Measurements from ENCODE around the gene ATG10.

Gene ATG10

DNA sequence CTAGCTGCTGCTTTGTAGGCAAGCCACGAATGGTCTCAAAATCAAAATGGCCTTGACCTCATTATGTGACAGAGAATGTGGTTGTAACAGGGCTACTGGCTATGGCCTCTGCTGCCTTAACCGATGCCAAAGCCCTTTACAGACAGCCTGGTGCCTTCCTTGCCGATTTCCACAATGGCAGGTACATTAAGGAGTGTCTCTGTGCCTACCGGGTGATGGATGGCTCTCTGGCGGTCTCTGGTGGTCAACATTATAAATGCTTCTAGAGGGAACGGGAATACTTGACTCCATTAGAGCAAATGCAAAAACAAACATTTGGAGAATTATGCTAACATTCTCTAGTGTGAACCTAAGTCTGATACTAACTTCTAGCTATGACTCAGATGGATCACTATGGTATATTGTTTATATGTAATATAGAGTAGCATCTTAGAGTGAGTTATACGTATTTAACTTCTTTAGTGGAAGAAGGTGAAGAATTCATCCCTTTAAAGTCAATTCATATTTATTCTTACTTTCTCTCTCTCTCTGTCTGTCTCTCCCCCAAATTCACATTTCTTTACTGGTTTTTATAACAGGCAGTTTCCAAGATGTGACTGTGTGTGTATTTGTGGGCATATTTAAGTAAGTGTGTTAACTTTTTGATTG, 253.8 kb downstream of the ATG10 start:
- TF ChIP-seq, protein P1, sequence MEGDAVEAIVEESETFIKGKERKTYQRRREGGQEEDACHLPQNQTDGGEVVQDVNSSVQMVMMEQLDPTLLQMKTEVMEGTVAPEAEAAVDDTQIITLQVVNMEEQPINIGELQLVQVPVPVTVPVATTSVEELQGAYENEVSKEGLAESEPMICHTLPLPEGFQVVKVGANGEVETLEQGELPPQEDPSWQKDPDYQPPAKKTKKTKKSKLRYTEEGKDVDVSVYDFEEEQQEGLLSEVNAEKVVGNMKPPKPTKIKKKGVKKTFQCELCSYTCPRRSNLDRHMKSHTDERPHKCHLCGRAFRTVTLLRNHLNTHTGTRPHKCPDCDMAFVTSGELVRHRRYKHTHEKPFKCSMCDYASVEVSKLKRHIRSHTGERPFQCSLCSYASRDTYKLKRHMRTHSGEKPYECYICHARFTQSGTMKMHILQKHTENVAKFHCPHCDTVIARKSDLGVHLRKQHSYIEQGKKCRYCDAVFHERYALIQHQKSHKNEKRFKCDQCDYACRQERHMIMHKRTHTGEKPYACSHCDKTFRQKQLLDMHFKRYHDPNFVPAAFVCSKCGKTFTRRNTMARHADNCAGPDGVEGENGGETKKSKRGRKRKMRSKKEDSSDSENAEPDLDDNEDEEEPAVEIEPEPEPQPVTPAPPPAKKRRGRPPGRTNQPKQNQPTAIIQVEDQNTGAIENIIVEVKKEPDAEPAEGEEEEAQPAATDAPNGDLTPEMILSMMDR (conservative IDR thresholded peaks at IDR 0.05; ENCODE audit: low read depth) = peak; percentile 97
- H3K27ac ChIP-seq = no peak overlapping the region
- peak; percentile 78 for DNase-seq (ENCODE audit: low spot score)
- ChIA-PET POLR2A (ENCODE audit: low non-redundant PET) (no interaction called here), CTCF (interaction anchor here (0.5 to 1.8 kb wide), 14 partner anchors 9 to 896 kb away, joined by 3 to 9 read pairs (median 3); no protein-coding TSS in a partner anchor)

DNA sequence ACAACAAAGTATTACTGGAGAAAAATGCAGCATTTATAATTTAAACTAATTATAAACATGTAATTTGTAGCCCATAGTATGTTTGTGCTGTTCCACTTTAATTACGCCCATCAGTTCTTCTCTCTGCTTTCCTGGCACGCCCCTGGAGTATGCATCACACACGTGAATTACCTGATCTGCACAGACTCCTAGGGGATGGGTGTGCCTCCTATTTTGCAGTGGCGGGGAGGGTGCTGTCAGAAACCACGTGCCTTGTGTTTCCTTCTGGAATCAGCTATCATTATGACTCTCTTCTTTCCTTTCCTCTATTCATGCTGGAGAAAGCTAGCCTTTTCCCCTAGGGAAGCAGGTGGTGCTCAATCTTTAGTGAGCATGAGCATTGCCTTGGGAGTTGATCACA, 263.1 kb downstream of the ATG10 start:
- ChIA-PET POLR2A (ENCODE audit: low non-redundant PET) (no interaction called here), CTCF (interaction anchor here (0.6 to 1.1 kb wide), 2 partner anchors 9 to 869 kb away, joined by 4 to 5 read pairs; no protein-coding TSS in a partner anchor)
- DNase-seq (ENCODE audit: low spot score) = peak; percentile 45

DNA sequence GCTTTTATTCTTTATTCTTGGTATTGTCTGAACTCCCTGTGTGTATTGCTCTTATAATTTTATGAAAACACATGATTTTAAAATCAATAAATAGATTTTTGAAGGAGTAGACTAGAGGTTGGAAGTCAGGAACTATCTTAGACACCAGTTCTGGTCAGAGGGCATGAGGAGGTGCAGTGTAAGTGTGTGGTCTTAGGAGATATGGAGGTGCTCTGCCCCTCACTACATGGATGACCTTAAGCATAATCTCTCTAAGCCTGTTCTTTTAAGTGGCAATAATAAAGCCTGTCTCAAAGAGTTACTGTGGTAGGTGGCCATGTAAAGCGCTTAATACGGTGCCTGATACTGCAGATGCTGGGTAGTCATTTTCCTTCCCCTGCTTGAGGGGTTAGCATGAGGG, 272.3 kb downstream of the ATG10 start:
- TF ChIP-seq, protein P1 (conservative IDR thresholded peaks at IDR 0.05; ENCODE audit: low read depth) = no peak
- ChIA-PET CTCF (no interaction called here), POLR2A (ENCODE audit: low non-redundant PET) (no interaction called here)
- no peak for DNase-seq (ENCODE audit: low spot score)
- H3K27ac ChIP-seq = no peak overlapping the region

More for the DNA sequence above, 263.1 kb downstream of the ATG10 start:
- no peak overlapping the region for H3K27ac ChIP-seq
- TF ChIP-seq, protein P1 (conservative IDR thresholded peaks at IDR 0.05; ENCODE audit: low read depth) = no peak

DNA sequence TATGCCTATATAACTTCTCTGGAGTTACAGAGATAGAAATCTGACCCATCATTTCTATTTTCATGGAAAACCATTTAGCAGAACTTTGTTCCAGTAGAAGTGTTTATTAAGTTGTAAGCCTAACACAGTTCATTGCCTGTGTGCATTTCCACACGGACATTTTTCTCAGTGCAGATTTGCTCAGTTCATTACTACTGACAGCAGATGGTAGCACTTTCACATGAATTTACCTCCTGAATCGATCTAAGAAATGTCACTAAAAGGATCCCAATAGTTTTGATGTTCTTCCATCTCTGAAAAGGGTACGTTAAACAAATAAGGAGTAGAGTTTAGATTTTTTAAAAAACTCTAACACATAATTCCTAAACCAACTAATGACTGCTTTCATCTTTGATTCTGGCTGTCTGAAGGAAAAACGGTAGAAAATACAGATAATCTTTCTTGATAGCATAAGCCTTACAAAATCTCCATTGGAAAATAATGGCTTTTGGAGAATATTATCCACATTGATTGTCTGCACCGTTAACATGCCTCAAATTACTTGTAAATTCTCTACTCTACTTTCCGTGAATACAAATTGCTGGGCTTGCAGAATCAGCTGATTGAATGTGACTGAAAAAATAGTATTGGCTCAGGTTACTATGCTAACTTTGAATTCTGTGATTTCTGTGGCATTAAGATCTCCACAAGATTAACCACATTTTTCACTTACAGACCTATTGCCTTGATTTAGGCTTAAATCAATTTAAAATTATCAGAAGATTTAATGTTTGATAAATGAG, 273.2 kb downstream of the ATG10 start:
- POLR2A ChIA-PET (ENCODE audit: low non-redundant PET) = no interaction called here
- TF ChIP-seq, protein P1 (conservative IDR thresholded peaks at IDR 0.05; ENCODE audit: low read depth) = no peak
- DNase-seq (ENCODE audit: low spot score) = no peak
- CTCF ChIA-PET = no interaction called here
- H3K27ac ChIP-seq = no peak overlapping the region

DNA sequence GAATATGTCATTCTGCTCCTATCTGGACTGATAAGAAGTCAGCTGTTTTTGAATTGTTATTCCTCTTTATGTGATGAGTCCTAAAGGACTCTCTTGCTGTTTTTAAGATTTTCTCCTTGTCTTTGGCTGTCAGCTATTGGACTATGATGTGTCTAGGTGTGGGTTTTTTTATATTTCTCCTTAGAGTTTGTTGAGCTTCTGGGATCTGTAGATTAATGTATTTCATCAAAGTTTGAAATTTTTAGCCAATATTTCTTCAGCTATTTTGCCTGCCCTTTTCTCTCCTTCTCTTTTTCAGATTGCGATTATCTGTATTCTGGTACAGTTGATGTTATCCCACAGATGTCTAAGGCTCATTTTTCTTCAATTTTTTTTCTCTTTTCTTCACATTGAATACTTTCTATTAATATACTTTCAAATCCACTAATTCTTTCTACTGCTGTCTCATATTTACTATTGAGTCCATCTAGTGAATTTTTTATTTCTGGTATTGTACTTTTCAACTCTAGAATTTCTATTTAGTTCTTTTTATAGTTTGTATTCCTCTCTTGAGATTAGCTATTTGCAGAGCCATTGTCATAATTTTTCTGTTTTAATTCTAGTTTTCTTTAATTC, 275.2 kb downstream of the ATG10 start:
- ChIA-PET CTCF (interaction anchor here (0.6 kb wide), 1 partner anchor 296 kb away, joined by 3 read pairs; no protein-coding TSS in a partner anchor), POLR2A (ENCODE audit: low non-redundant PET) (no interaction called here)
- TF ChIP-seq, protein P1 (conservative IDR thresholded peaks at IDR 0.05; ENCODE audit: low read depth) = no peak
- H3K27ac ChIP-seq = no peak overlapping the region
- DNase-seq (ENCODE audit: low spot score) = no peak

DNA sequence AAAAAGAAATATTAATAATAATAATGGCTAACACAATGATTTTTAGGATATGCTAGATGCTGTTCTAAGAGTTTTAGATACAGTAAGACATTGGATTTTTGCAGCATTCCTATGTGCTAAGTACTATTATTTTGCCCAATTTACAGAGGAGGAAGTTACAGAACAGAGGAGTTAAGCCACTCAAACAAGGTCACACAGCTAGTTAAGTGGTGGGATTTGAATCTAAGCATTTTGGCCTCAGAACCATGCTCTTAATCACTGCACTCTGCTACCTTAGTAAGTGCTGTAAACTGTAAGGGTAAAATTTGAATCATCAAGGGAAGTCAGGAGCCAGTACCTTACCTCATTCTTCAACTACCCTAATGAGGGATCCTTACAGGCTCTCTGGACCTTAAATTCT, 280.9 kb downstream of the ATG10 start:
- no peak for DNase-seq (ENCODE audit: low spot score)
- ChIA-PET CTCF (no interaction called here), POLR2A (ENCODE audit: low non-redundant PET) (no interaction called here)
- TF ChIP-seq, protein P1 (conservative IDR thresholded peaks at IDR 0.05; ENCODE audit: low read depth) = no peak
- no peak overlapping the region for H3K27ac ChIP-seq

Measured in RWPE1 (cell line).